Stimulated activated naive B cell treated with anti-CD40 and anti-IgM and Interleukin-4, amounts not matched to agents 10 μg/mL and 1 μg/mL and 100 μg/mL, for 72 hours (primary cell): Measurements from ENCODE around the gene CDH11.

Experiments
- ATAC-seq, 2 donors: fragments of 150-1000 bp; cut with Tn5 transposase; replicated peaks; 2 replicates each; pipeline ENCODE4 v1.10.0; 2021; ENCODE audit warnings: moderate library complexity in 1 of 2
- DNase-seq: peaks from one replicate; pipeline ENCODE4 v3.0.0; 2021
- H3K27ac Mint-ChIP-seq: one replicate; pipeline ENCODE4 v1.8.0; 2022; ENCODE audit warnings: mild to moderate bottlenecking, mixed read lengths
- H3K27me3 Mint-ChIP-seq, 2 donors: one replicate each; pipeline ENCODE4 v1.8.0; 2022; ENCODE audit warnings: mixed read lengths in 2 of 2
- H3K36me3 Mint-ChIP-seq, 2 donors: one replicate each; pipeline ENCODE4 v1.8.0; 2022; ENCODE audit warnings: mixed read lengths in 2 of 2, mild to moderate bottlenecking in 1 of 2
- H3K4me1 Mint-ChIP-seq, 2 donors: one replicate each; pipeline ENCODE4 v1.8.0; 2022; ENCODE audit warnings: mixed read lengths in 2 of 2, mild to moderate bottlenecking in 1 of 2
- H3K4me3 Mint-ChIP-seq, 2 donors: one replicate each; pipeline ENCODE4 v1.8.0; 2022; ENCODE audit warnings: mild to moderate bottlenecking in 2 of 2, mixed read lengths in 2 of 2, moderate library complexity in 1 of 2
- H3K9me3 Mint-ChIP-seq, 2 donors: one replicate each; pipeline ENCODE4 v1.8.0; 2022; ENCODE audit warnings: mixed read lengths in 2 of 2, mild to moderate bottlenecking in 1 of 2

CDH11 gene

GRCh38 chr16:65045961-65046360 lies 75.9 kb downstream of the CDH11 start:
- H3K4me1 Mint-ChIP-seq, result no peaks in the 10 kb centered on the region
- no peaks in the 10 kb centered on the region for H3K27me3 Mint-ChIP-seq
- ATAC-seq (no peak), DNase-seq (no peak)
- no peaks in the 10 kb centered on the region for H3K36me3 Mint-ChIP-seq
- H3K9me3 Mint-ChIP-seq, result peaks cover 0 to 4% of the 10 kb centered on the region in 2 donors
- H3K4me3 Mint-ChIP-seq, result no peak overlapping the region
- no peak overlapping the region for H3K27ac Mint-ChIP-seq

- Mint-ChIP-seq H3K27me3 (no peaks in the 10 kb centered on the region), H3K36me3 (no peaks in the 10 kb centered on the region), H3K4me1 (no peaks in the 10 kb centered on the region), H3K27ac (no peak overlapping the region), H3K9me3 (peaks cover 0 to 5% of the 10 kb centered on the region in 2 donors), H3K4me3 (no peak overlapping the region)
- no peak for ATAC-seq
- no peak for DNase-seq
Measured at GRCh38 chr16:65044873-65045272, 77.0 kb downstream of the CDH11 start.

DNA sequence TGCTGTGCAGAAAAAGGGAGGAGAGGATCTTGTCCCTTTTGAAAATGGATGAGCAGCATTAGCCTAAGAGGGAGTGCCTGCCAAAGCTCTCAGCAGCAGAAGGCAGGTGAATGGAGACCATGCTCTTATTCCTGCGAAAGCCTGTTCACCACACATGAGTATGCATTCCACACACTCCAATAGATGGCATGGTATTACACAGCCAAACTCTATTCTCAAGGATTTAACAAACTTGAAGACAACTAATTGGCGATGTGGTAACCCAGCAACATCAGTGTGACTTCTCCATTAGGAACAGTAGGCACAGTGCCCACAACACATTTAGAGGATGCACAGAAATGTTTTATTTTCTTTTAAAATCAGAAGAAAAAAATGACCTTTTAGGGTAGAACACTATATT lies 77.8 kb downstream of the CDH11 start:
- Mint-ChIP-seq H3K4me3 (no peak overlapping the region), H3K4me1 (no peaks in the 10 kb centered on the region), H3K9me3 (peaks cover 0 to 5% of the 10 kb centered on the region in 2 donors), H3K36me3 (no peaks in the 10 kb centered on the region), H3K27ac (no peak overlapping the region), H3K27me3 (no peaks in the 10 kb centered on the region)
- no peak for ATAC-seq
- DNase-seq, result no peak

GRCh38 chr16:65042438-65043365 lies 79.2 kb downstream of the CDH11 start:
- Mint-ChIP-seq H3K4me1 (no peaks in the 10 kb centered on the region), H3K4me3 (no peak overlapping the region), H3K27me3 (no peaks in the 10 kb centered on the region), H3K9me3 (peaks cover 0 to 5% of the 10 kb centered on the region in 2 donors), H3K36me3 (no peaks in the 10 kb centered on the region), H3K27ac (no peak overlapping the region)
- ATAC-seq (no peak), DNase-seq (no peak)

- Mint-ChIP-seq H3K27ac (no peak overlapping the region), H3K4me1 (no peaks in the 10 kb centered on the region), H3K4me3 (no peak overlapping the region), H3K36me3 (no peaks in the 10 kb centered on the region), H3K9me3 (peaks cover 0 to 5% of the 10 kb centered on the region in 2 donors), H3K27me3 (no peaks in the 10 kb centered on the region)
- ATAC-seq, result no peak
- no peak for DNase-seq
Measured at GRCh38 chr16:65041667-65042066, 80.2 kb downstream of the CDH11 start.

GRCh38 chr16:65038100-65038499 lies 83.8 kb downstream of the CDH11 start:
- peaks cover 4 to 7% of the 10 kb centered on the region in 2 donors for H3K9me3 Mint-ChIP-seq
- ATAC-seq, result no peak
- H3K36me3 Mint-ChIP-seq, result no peaks in the 10 kb centered on the region
- DNase-seq, result no peak
- H3K27ac Mint-ChIP-seq, result no peak overlapping the region
- no peaks in the 10 kb centered on the region for H3K4me1 Mint-ChIP-seq
- no peak overlapping the region for H3K4me3 Mint-ChIP-seq
- no peaks in the 10 kb centered on the region for H3K27me3 Mint-ChIP-seq

DNA sequence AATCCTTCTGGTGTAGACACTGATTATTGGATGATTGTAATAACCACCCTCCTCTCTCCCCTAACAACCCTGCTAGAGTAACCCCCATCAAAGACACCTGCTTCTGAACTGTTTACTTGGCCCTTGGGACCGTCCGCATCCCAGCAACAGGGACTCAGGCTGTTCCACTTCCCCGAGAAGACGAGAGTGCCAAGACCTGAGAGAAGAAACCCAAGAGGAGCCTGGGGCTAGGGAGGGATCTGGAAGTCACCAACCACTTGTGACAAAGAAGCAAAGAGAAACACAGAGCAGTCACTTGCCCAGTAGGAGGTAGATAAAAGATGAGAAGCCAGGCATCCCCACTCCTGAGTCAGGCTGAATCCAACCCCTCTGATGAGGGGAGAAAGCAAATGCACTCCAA lies 84.3 kb downstream of the CDH11 start:
- no peak overlapping the region for H3K27ac Mint-ChIP-seq
- no peaks in the 10 kb centered on the region for H3K4me1 Mint-ChIP-seq
- no peak overlapping the region for H3K4me3 Mint-ChIP-seq
- ATAC-seq (no peak), DNase-seq (no peak)
- H3K36me3 Mint-ChIP-seq, result no peaks in the 10 kb centered on the region
- H3K9me3 Mint-ChIP-seq, result peaks cover 4 to 7% of the 10 kb centered on the region in 2 donors
- H3K27me3 Mint-ChIP-seq, result no peaks in the 10 kb centered on the region

DNA sequence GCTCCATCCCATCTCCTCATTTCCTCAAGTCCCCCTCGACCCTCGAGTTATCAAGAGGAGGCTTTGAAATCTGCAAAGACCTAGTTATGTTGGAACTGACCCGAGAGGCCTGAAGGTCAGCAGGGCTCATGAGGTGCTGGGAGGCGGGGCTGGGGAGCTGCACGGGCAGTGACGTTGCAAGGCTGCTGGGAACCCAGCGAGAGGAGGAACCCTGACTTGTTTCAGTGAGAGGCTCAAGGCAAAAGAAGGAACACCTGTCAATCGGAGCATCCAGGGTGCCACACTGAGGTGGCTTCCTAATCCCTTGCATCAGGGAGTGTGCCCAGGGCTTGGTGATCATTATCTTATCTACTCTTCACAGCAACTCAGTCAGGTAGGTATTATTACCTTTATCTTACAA lies 86.9 kb downstream of the CDH11 start:
- Mint-ChIP-seq H3K4me1 (no peaks in the 10 kb centered on the region), H3K27me3 (no peaks in the 10 kb centered on the region), H3K27ac (no peak overlapping the region), H3K36me3 (no peaks in the 10 kb centered on the region), H3K4me3 (no peak overlapping the region), H3K9me3 (peaks cover 1 to 4% of the 10 kb centered on the region in 2 donors)
- no peak for ATAC-seq
- no peak for DNase-seq

GRCh38 chr16:65032387-65032786 lies 89.5 kb downstream of the CDH11 start:
- peaks cover 1 to 4% of the 10 kb centered on the region in 2 donors for H3K9me3 Mint-ChIP-seq
- H3K36me3 Mint-ChIP-seq, result no peaks in the 10 kb centered on the region
- no peaks in the 10 kb centered on the region for H3K4me1 Mint-ChIP-seq
- DNase-seq (no peak), ATAC-seq (no peak)
- no peak overlapping the region for H3K27ac Mint-ChIP-seq
- no peaks in the 10 kb centered on the region for H3K27me3 Mint-ChIP-seq
- no peak overlapping the region for H3K4me3 Mint-ChIP-seq

- Mint-ChIP-seq H3K4me1 (no peaks in the 10 kb centered on the region), H3K36me3 (no peaks in the 10 kb centered on the region), H3K27me3 (no peaks in the 10 kb centered on the region), H3K4me3 (no peak overlapping the region), H3K9me3 (peaks cover 4% of the 10 kb centered on the region in 2 donors), H3K27ac (no peak overlapping the region)
- ATAC-seq (no peak), DNase-seq (no peak)
Measured at GRCh38 chr16:65024767-65025178, 97.1 kb downstream of the CDH11 start.

DNA sequence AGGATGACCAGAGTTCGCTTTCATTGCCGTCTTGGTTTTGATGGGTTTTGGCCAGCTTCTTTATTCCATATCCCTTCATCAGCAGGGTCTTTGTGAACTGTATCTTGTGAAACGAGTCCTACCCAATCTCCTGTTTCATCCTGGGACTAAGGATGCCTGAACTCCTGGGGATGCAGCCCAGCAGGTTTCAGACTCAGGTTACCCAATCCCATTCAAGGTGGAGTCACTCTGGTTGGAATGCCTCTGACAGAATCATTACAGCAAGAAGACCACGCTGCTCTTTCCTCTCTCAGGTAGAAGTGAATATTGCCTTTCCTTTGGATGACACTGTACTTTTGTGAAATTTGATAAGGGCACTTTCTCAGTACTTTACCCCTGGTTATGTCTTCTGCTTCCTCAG lies 98.1 kb downstream of the CDH11 start:
- no peak overlapping the region for H3K27ac Mint-ChIP-seq
- H3K9me3 Mint-ChIP-seq, result peaks cover 4% of the 10 kb centered on the region in 2 donors
- H3K4me1 Mint-ChIP-seq, result no peaks in the 10 kb centered on the region
- no peak for ATAC-seq
- no peaks in the 10 kb centered on the region for H3K36me3 Mint-ChIP-seq
- no peaks in the 10 kb centered on the region for H3K27me3 Mint-ChIP-seq
- no peak for DNase-seq
- H3K4me3 Mint-ChIP-seq, result no peak overlapping the region

DNA sequence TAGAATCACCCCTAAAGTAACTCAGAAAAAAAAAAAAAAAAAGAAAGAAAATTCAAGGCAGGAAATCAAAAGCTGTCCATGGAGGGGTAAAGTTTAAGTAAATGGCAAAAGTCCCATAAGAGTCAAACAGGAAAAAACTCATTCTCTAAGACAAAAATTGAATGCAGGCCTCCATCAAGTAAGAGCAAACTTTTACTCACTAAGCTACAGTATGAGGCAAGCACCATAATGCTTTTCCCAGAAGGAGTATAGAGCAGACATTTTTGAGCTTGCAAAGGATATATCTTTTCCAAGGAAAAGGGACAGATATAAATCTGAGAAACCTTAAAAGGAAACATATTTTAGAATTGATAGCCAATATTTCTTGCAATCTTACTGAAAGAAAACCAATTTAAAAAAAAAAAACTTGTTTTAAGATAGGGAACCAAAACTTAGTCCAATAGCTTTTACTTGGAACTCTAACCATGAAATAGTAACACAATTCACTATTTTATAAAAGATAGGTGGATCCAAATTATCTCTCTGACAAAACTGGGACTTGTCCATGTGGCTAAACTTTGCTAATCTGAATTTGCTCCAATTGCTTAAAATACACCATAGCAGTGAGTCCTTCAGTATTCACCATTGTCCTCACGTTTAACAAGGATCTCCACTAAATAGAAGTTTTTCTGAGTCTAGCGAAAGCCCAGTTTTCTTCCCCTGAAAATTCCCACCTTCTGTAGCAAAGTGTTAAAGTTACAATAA lies 99.8 kb downstream of the CDH11 start:
- peaks cover 4 to 8% of the 10 kb centered on the region in 2 donors for H3K9me3 Mint-ChIP-seq
- no peak overlapping the region for H3K27ac Mint-ChIP-seq
- no peaks in the 10 kb centered on the region for H3K27me3 Mint-ChIP-seq
- no peaks in the 10 kb centered on the region for H3K4me1 Mint-ChIP-seq
- no peak overlapping the region for H3K4me3 Mint-ChIP-seq
- no peaks in the 10 kb centered on the region for H3K36me3 Mint-ChIP-seq
- DNase-seq (no peak), ATAC-seq (no peak)

GRCh38 chr16:65016754-65017153 lies 105.1 kb downstream of the CDH11 start:
- Mint-ChIP-seq H3K36me3 (no peaks in the 10 kb centered on the region), H3K4me3 (no peak overlapping the region), H3K9me3 (peaks cover 3 to 13% of the 10 kb centered on the region in 2 donors), H3K27ac (no peak overlapping the region), H3K4me1 (no peaks in the 10 kb centered on the region), H3K27me3 (no peaks in the 10 kb centered on the region)
- DNase-seq (no peak), ATAC-seq (no peak)

- ATAC-seq (no peak), DNase-seq (no peak)
- H3K9me3 Mint-ChIP-seq, result peaks cover 2 to 13% of the 10 kb centered on the region in 2 donors
- H3K36me3 Mint-ChIP-seq, result no peaks in the 10 kb centered on the region
- H3K4me1 Mint-ChIP-seq, result no peaks in the 10 kb centered on the region
- H3K27me3 Mint-ChIP-seq, result no peaks in the 10 kb centered on the region
- no peak overlapping the region for H3K27ac Mint-ChIP-seq
- no peak overlapping the region for H3K4me3 Mint-ChIP-seq
Measured at GRCh38 chr16:65015599-65015998, 106.3 kb downstream of the CDH11 start.

DNA sequence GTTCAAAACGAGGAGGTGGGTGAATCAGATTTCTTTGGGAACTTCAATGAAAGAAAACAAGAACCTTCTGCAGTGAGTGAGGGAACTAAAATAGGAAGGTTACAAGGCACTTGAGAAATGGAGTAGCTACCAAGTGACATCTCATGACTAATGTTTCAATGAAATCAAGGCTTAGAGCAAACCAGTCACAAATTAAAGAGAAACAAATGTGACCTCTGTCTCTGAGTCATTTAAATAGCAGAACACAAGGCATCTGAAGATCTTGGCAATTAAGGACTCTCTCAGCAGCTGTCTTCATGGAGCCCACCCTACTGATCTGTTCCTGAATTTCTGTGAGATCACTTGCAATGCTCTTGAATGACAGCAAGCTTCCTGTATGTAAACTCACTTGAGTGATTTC lies 109.5 kb downstream of the CDH11 start:
- Mint-ChIP-seq H3K9me3 (peaks cover 2 to 12% of the 10 kb centered on the region in 2 donors), H3K27ac (no peak overlapping the region), H3K4me3 (no peak overlapping the region), H3K36me3 (no peaks in the 10 kb centered on the region), H3K27me3 (no peaks in the 10 kb centered on the region), H3K4me1 (no peaks in the 10 kb centered on the region)
- no peak for DNase-seq
- no peak for ATAC-seq
